Fibroblast of pulmonary artery (primary cell): ENCODE measurements around the gene CTTNBP2.

ENCODE experiments used
- DNase-seq: peaks from one replicate; pipeline ENCODE4 v3.0.0-alpha.2; 2010; ENCODE audit warnings: low read depth
- H3K4me3 ChIP-seq: replicated peaks from 2 replicates; pipeline ENCODE4 v1.5.1; 2011; ENCODE audit warnings: low read depth, mild to moderate bottlenecking, control low read depth, low read length, moderate library complexity
- TF ChIP-seq, protein P1 (sequence below): IDR thresholded peaks from 2 replicates; pipeline ENCODE4 v1.5.1; 2011; ENCODE audit warnings: mild to moderate bottlenecking, control low read depth, low read length, inconsistent platforms; ENCODE audit errors: missing control alignments

Gene CTTNBP2

DNA sequence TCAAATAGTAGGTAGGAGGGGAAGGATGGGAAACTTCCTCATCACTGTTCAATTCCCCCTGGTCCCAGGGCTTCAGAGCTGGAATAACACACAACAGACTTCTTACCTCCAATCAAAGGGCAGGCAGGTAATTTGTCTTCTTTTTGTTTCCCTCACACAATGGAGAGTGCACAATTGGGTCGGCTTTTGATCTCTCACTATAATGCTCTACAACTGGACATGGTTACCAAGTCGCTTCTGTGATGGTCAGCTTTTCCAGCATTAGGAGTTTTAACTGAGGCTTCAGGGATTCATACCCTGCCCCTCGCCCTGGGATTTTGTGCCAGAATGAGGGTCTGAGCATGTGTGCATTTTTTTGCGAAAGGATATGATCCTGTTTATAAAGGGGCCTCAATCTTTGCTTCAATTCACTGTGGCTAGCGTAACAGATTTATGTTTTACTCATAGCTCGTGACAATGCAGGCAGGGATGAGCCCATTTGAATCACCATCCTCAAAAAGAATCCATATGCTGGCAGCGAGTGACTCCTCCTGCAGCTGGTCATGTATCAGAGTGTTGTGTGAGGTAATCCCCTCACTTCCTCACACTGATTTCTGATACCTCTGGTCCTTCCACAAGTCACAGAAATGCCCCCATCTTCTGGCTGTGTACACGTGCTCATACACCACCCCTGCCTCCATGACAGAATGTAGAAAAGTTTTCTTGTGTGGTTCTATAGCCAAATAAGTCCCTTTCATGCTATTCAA, 189.6 kb downstream of the CTTNBP2 start:
- no peak overlapping the region for H3K4me3 ChIP-seq
- TF ChIP-seq, protein P1, sequence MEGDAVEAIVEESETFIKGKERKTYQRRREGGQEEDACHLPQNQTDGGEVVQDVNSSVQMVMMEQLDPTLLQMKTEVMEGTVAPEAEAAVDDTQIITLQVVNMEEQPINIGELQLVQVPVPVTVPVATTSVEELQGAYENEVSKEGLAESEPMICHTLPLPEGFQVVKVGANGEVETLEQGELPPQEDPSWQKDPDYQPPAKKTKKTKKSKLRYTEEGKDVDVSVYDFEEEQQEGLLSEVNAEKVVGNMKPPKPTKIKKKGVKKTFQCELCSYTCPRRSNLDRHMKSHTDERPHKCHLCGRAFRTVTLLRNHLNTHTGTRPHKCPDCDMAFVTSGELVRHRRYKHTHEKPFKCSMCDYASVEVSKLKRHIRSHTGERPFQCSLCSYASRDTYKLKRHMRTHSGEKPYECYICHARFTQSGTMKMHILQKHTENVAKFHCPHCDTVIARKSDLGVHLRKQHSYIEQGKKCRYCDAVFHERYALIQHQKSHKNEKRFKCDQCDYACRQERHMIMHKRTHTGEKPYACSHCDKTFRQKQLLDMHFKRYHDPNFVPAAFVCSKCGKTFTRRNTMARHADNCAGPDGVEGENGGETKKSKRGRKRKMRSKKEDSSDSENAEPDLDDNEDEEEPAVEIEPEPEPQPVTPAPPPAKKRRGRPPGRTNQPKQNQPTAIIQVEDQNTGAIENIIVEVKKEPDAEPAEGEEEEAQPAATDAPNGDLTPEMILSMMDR, result no peak
- DNase-seq, result no peak

DNA sequence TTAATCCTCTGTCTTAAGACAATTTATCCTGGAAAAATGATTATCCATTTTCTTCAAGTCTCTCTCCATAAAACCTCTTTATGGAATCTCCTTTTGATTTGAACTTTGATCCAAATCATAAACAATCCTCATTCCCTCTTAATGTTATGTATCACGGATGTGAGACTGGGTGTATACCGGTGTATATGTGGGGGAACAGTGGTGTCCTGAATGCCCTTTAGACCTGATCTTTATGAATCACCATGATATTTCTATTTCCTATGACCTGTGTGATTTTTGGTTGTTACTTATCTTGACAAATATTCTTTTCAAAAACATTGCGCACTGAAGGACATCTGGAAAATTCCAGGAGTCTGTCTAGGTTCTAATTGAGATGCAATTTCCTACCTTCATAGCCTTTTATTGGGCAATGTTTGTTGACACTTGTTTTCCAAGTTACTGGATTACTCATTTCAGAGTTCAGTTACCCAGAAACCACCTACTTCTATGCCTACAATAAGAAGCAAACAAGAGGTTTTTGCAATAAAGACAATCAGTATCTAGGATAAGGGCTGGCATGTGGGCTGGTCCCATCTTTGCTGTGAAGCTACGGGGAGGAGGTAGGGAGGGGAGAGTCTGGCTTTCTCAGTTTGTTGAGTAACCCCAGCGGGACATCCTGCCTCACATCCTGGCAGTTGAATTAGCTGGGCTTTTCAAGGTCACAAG, 190.4 kb downstream of the CTTNBP2 start:
- H3K4me3 ChIP-seq, result no peak overlapping the region
- DNase-seq, result peak; percentile 44
- TF ChIP-seq, protein P1, result no peak

DNA sequence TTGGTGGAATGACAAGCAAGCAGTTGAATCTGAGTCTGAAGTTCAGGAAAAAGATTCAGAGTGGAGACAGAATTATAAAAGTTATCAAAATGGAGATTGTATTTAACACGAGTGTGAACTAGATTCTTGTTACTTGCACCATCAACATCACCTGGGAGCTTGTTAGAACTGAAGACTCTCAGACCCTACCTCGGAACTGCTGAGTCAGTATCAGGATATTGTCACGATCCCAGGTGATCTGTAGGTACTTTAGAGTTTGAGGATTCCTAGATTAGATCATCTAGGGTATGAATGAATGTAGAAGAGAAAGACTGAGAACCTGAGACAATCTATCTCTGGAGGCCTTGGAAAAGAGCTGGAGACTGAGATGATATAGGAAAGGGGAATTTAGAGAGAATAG, 194.1 kb downstream of the CTTNBP2 start:
- TF ChIP-seq, protein P1, result no peak
- DNase-seq, result no peak
- H3K4me3 ChIP-seq, result no peak overlapping the region

DNA sequence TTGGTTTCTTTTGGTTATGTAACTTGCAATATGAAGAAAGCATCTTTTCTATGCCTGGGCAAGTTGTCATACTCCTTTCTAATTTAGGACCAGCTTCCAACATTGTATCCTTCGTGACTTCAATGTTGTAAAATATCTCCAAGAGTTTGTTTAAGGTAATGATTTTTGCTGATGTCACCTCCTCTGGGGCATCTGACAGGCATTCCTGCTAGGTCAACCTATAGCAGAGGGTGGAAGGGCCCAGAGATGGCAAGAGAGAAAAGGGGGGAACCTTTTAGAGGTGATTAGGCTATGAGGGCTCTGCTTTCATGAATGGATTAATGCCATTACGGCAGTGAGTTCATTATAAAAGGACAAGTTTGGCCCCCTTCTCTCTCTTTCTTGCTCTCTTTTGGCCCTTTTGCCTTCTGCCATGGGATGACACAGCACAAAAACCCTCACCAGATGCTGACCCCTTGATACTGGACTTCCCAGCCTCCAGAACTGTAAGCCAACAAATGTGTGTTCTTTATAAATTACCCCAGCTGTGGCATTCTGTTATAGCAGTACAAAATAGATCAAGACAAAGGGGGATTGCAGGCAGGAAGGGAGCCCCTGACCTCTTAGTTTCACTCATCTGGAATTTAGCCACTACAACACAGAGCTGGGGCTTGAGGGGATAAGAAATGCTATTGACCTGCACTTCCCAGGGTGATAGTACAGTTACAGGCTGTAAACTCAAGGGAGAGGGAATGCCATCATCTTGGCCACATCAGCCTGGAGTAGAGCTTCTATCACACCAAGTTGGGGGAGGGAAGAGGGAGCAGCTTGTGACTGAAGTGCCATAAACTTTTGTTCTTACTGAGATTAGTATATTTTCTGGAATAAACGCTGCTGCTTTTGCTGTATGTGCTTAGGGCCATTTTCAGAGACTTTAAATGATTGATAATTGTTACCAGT, 197.5 kb downstream of the CTTNBP2 start:
- DNase-seq, result no peak
- no peak overlapping the region for H3K4me3 ChIP-seq
- TF ChIP-seq, protein P1, result no peak

DNA sequence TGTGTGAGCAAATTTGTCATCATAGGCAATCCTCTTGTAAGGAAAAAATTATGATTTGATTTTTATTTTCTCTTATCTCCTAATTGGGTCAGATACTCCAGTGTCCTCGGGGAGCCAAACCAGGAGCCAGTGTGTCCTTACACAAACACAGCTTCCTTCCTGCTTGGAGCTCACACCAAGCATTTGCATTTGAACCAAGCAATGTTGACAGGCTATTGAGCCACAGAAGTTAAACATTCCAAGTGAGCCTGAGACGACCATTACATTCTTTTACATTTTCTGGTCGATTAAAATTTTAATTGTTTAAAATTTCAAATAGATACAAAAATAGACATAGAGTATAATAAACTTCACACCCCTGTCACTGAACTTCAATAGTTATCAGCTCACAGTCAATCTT, 198.6 kb downstream of the CTTNBP2 start:
- H3K4me3 ChIP-seq, result no peak overlapping the region
- no peak for DNase-seq
- TF ChIP-seq, protein P1, result no peak

DNA sequence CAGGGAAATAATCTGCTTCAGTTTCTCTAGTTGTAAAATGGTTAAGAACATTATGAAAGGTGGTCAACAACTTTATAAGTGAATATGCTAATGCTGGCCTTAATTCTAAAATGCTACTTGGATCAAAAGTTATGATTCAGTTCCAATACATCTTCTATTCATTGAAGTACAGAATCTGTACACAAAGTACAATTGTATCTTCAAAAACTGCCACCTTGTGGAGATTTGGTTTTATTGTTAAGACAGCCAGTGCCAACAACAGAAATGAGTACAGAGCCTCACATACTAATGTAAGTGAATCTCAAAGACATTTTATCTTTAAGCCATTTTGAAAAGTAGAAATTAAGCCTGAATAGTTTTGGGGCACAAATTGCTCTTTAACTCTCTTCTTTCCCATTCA, 199.4 kb downstream of the CTTNBP2 start:
- no peak overlapping the region for H3K4me3 ChIP-seq
- TF ChIP-seq, protein P1, result peak; percentile 55
- peak; percentile 79 for DNase-seq
